ENCODE data around the gene NEURL4.

- TF ChIP-seq POLR2A (IDR thresholded peaks at IDR 0.05): no peak
- TF ChIP-seq, protein P1, sequence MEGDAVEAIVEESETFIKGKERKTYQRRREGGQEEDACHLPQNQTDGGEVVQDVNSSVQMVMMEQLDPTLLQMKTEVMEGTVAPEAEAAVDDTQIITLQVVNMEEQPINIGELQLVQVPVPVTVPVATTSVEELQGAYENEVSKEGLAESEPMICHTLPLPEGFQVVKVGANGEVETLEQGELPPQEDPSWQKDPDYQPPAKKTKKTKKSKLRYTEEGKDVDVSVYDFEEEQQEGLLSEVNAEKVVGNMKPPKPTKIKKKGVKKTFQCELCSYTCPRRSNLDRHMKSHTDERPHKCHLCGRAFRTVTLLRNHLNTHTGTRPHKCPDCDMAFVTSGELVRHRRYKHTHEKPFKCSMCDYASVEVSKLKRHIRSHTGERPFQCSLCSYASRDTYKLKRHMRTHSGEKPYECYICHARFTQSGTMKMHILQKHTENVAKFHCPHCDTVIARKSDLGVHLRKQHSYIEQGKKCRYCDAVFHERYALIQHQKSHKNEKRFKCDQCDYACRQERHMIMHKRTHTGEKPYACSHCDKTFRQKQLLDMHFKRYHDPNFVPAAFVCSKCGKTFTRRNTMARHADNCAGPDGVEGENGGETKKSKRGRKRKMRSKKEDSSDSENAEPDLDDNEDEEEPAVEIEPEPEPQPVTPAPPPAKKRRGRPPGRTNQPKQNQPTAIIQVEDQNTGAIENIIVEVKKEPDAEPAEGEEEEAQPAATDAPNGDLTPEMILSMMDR (IDR thresholded peaks at IDR 0.05): peak; percentile 30 to 57 (median 54)
- TF ChIP-seq EP300 (IDR thresholded peaks at IDR 0.05): no peak
Measured at GRCh38 chr17:7323731-7324437, 5.3 kb downstream of the NEURL4 start.
